ENCODE measurements around the gene SNAI3.

DNA sequence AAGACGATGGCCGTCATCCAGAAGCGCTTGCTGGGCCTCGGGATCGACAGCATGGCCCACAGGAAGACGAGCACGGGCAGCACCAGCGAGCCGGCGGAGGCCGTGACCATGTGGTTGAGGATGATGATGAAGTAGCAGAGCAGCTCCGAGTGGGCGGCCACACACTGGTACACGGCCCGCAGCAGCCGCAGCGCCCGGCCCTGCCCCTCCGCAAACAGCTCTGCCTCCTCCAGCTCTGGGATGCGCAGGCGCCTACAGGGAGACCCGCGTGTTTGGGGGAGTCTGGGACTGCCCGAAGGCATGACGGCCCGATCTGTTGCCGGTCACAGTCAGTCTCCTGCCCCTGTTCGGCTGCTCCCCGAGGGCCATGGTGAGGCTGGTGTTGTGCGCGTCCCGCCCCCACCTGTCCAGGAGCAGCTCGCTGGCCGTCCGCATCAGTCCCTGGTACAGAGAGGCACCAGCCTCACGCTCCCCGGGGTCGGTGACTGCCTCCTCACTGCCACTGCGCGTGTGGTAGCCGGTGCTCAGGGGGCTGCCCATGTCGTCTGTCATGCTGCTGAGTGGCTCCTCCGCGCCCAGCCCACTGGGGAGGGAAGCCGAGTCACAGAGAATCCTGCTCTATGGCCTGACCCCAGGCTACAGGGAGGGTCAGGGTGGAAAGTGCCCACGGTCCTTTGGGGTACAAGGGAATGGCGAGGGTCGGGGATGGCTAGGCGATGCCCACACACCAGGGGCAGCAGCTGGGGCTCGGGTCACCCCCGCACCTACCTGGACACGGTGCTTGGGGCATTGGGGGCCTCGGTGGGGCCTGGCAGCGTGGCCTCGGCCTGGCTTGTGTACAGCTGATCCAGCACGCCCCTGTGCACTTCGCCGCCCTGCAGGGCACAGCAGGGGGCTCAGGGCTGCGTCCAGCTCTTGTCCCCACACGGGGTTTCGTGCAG is 35.8 kb upstream of the SNAI3 start:
- TF ChIP-seq, protein P1, sequence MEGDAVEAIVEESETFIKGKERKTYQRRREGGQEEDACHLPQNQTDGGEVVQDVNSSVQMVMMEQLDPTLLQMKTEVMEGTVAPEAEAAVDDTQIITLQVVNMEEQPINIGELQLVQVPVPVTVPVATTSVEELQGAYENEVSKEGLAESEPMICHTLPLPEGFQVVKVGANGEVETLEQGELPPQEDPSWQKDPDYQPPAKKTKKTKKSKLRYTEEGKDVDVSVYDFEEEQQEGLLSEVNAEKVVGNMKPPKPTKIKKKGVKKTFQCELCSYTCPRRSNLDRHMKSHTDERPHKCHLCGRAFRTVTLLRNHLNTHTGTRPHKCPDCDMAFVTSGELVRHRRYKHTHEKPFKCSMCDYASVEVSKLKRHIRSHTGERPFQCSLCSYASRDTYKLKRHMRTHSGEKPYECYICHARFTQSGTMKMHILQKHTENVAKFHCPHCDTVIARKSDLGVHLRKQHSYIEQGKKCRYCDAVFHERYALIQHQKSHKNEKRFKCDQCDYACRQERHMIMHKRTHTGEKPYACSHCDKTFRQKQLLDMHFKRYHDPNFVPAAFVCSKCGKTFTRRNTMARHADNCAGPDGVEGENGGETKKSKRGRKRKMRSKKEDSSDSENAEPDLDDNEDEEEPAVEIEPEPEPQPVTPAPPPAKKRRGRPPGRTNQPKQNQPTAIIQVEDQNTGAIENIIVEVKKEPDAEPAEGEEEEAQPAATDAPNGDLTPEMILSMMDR (IDR thresholded peaks at IDR 0.05): no peak
- no peak for TF ChIP-seq EZH2 (IDR thresholded peaks at IDR 0.05; ENCODE audit: borderline replicate concordance, insufficient read depth, low read depth, low read length, poor library complexity, severe bottlenecking)

Measured in B cell (primary cell).